HCT116 (cell line): ENCODE data around the gene KDM4E. TPM values are rescaled to one million over a fixed set of nuclear protein-coding genes. Genes with fewer than 3 reads are reported as not detected.
A peak's percentile ranks its signal among the peaks of the same experiment; 100 is the strongest.

Source experiments
- ATAC-seq: fragments of 200-7000 bp; cut with Tn5 transposase; 2 replicates; pipeline ENCODE4 v1.9.1; 2020; ENCODE audit warnings: mild to moderate bottlenecking, moderate library complexity
- BruUV-seq: library from RNA; stranded (reverse); fragments of 400-500 nt; replicated peaks from 2 replicates; lab custom pipeline; 2021; lab: Mats Ljungman, UMichigan
- CTCF ChIA-PET: fragments of 300-600 bp; sonication (Branson Sonifier 250); formaldehyde crosslinking; loops from one replicate; lab custom pipeline; 2021; ENCODE audit warnings: antibody characterized with exemption; lab: Charles Lee
- POLR2A ChIA-PET: fragments of 300-600, 350-600 bp; sonication (Branson Sonifier 250); formaldehyde crosslinking; loops from one replicate; lab custom pipeline; 2021; ENCODE audit warnings: antibody characterized with exemption; lab: Charles Lee
- RAD21 ChIA-PET, 2 experiments: fragments of 300-600 bp; sonication (Branson Sonifier 250); formaldehyde crosslinking; loops; one replicate each; lab custom pipeline; 2023; ENCODE audit warnings: low total read pairs in 2 of 2; ENCODE audit not compliant: uncharacterized antibody in 2 of 2, unreplicated experiment in 2 of 2, low non-redundant PET in 1 of 2; lab: Charles Lee
- DNase-seq: peaks from one replicate; pipeline ENCODE4 v3.0.0-alpha.2; 2010; ENCODE audit warnings: low read depth, low spot score
- H2AFZ ChIP-seq: fragments of 200-600 bp; shearing (Covaris generic), sonication (generic); 2 replicates; pipeline ENCODE4 v1.6.1; 2017; ENCODE audit warnings: low read depth, mixed run types, mixed read lengths, antibody characterized with exemption, low read length; ENCODE audit not compliant: poor library complexity, severe bottlenecking
- H3K27ac ChIP-seq: 2 replicates; pipeline ENCODE4 v1.5.1; 2012; ENCODE audit warnings: low read depth, low read length
- H3K27me3 ChIP-seq: fragments of 200-600 bp; sonication (generic); 2 replicates; pipeline ENCODE4 v1.6.1; 2016; ENCODE audit warnings: mixed run types, low read length, mixed read lengths; ENCODE audit not compliant: insufficient read depth
- H3K36me3 ChIP-seq, 2 experiments: fragments of 200-500 bp in 1 of 2; fragments of 200-600 bp in 1 of 2; sonication (Bioruptor generic) in 1 of 2; sonication (generic) in 1 of 2; 2 replicates each; pipeline versions ENCODE4 v1.5.1 to v1.6.1; 2014 to 2016; ENCODE audit warnings: low read length in 2 of 2, inconsistent platforms in 1 of 2, mixed read lengths in 1 of 2, mixed run types in 1 of 2; ENCODE audit not compliant: insufficient read depth in 2 of 2, control insufficient read depth in 1 of 2
- H3K4me1 ChIP-seq, 2 experiments: fragments of 200-600 bp in 1 of 2; sonication (generic) in 1 of 2; 2 replicates each; pipeline versions ENCODE4 v1.5.1 to v1.6.1; 2012 to 2017; ENCODE audit warnings: low read length in 2 of 2, inconsistent platforms in 1 of 2, mild to moderate bottlenecking in 1 of 2, mixed read lengths in 1 of 2, mixed run types in 1 of 2, moderate library complexity in 1 of 2; ENCODE audit not compliant: insufficient read depth in 2 of 2, control insufficient read depth in 1 of 2
- H3K4me2 ChIP-seq: fragments of 200-600 bp; sonication (generic); 2 replicates; pipeline ENCODE4 v1.6.1; 2017; ENCODE audit warnings: mixed run types, low read length, mixed read lengths
- H3K4me3 ChIP-seq, 2 experiments: fragments of 200-600 bp in 1 of 2; sonication (generic) in 1 of 2; replicated peaks in 1 of 2; 2 replicates each; pipeline ENCODE4 v1.5.1; 2011 to 2016; ENCODE audit warnings: low read length in 2 of 2, control low read depth in 1 of 2, low read depth in 1 of 2, mild to moderate bottlenecking in 1 of 2, mixed read lengths in 1 of 2, mixed run types in 1 of 2
- H3K79me2 ChIP-seq: fragments of 200-600 bp; sonication (generic); 2 replicates; pipeline ENCODE4 v1.6.1; 2017; ENCODE audit warnings: mild to moderate bottlenecking, mixed run types, low read length, moderate library complexity, mixed read lengths; ENCODE audit not compliant: insufficient read depth
- H3K9ac ChIP-seq: fragments of 200-600 bp; sonication (generic); 2 replicates; pipeline ENCODE4 v1.6.1; 2016; ENCODE audit warnings: low read length, mixed read lengths
- H3K9me2 ChIP-seq: fragments of 200-600 bp; sonication (generic), shearing (Covaris generic); 2 replicates; pipeline ENCODE4 v1.6.1; 2017; ENCODE audit warnings: mixed run types, mild to moderate bottlenecking, moderate library complexity; ENCODE audit not compliant: insufficient read depth
- H3K9me3 ChIP-seq, 2 experiments: fragments of 200-500 bp in 1 of 2; fragments of 200-600 bp in 1 of 2; sonication (Bioruptor generic) in 1 of 2; sonication (generic) in 1 of 2; 2 replicates each; pipeline ENCODE4 v1.6.1; 2014 to 2017; ENCODE audit warnings: low read length in 2 of 2, mixed read lengths in 2 of 2, inconsistent platforms in 1 of 2, low read depth in 1 of 2, mild to moderate bottlenecking in 1 of 2, mixed run types in 1 of 2, moderate library complexity in 1 of 2; ENCODE audit not compliant: control insufficient read depth in 1 of 2, insufficient read depth in 1 of 2
- H4K20me1 ChIP-seq: fragments of 200-600 bp; sonication (generic), shearing (Covaris generic); 2 replicates; pipeline ENCODE4 v1.6.1; 2017; ENCODE audit warnings: mixed run types, mild to moderate bottlenecking, moderate library complexity; ENCODE audit not compliant: insufficient read depth
- CEBPB ChIP-seq: IDR thresholded peaks from 2 replicates; pipeline ENCODE4 v1.6.1; 2012; ENCODE audit warnings: low read depth
- CTCF ChIP-seq, 3 experiments: fragments of 200-600 bp in 1 of 3; sonication (generic) in 1 of 3; IDR thresholded peaks in 2 of 3; conservative IDR thresholded peaks in 1 of 3; 2 replicates each; pipeline ENCODE4 v1.5.1; 2012 to 2017; ENCODE audit warnings: low read depth in 2 of 3, low read length in 2 of 3, antibody characterized with exemption in 1 of 3, borderline replicate concordance in 1 of 3, control low read depth in 1 of 3, mild to moderate bottlenecking in 1 of 3, mixed read lengths in 1 of 3, mixed run types in 1 of 3, moderate library complexity in 1 of 3; ENCODE audit not compliant: insufficient read depth in 1 of 3
- EZH2 ChIP-seq: fragments of 200-600 bp; sonication (generic); IDR thresholded peaks from 2 replicates; pipeline ENCODE4 v1.6.1; 2017; ENCODE audit warnings: antibody characterized with exemption, mixed run types
- EZH2phosphoT487 ChIP-seq: fragments of 200-600 bp; IDR thresholded peaks from 2 replicates; pipeline ENCODE4 v1.6.1; 2018; ENCODE audit warnings: antibody characterized with exemption, borderline replicate concordance
- JUND ChIP-seq: IDR thresholded peaks from 2 replicates; pipeline ENCODE4 v1.6.1; 2012
- RAD21 ChIP-seq: IDR thresholded peaks from 2 replicates; pipeline ENCODE4 v1.6.1; 2012; ENCODE audit warnings: low read depth, mild to moderate bottlenecking
- SRF ChIP-seq: IDR thresholded peaks from 2 replicates; pipeline ENCODE4 v1.6.1; 2012; ENCODE audit warnings: low read depth
- YY1 ChIP-seq: IDR thresholded peaks from 2 replicates; pipeline ENCODE4 v1.6.1; 2011; ENCODE audit warnings: low read length, low read depth, moderate library complexity, mild to moderate bottlenecking; ENCODE audit not compliant: insufficient replicate concordance; ENCODE audit errors: extremely low read depth
- ZFX ChIP-seq: fragments of 450-650 bp; IDR thresholded peaks from 2 replicates; pipeline ENCODE4 v1.6.1; 2017
- intact Hi-C: fragments of 100-400 bp; cut with micrococcal nuclease; formaldehyde crosslinking; loops from 2 replicates; pipeline ENCODE4 v1.10.0; 2022
- total RNA-seq: library from RNA; stranded (reverse); gene quantifications from one replicate; pipeline ENCODE4 v1.2.1, GENCODE V29; 2021; ENCODE audit not compliant: unreplicated experiment

Gene KDM4E
- total RNA-seq, 1 experiment from 2014 or later, result not detected

- peaks cover 24 to 33% of the 10 kb centered on the region in 2 experiments for H3K4me1 ChIP-seq
- TF ChIP-seq JUND, result no peak
- no peak for TF ChIP-seq RAD21
- no peak for TF ChIP-seq EZH2
- no peak for TF ChIP-seq SRF
- TF ChIP-seq ZFX, result no peak; the same call in 1 of the 2 replicates
- TF ChIP-seq CEBPB, result no peak
- TF ChIP-seq EZH2phosphoT487, result no peak
- no peak for TF ChIP-seq CTCF (IDR thresholded peaks at IDR 0.05 in 2 of 3, conservative IDR thresholded peaks at IDR 0.05 in 1 of 3; ENCODE audit: borderline replicate concordance in 1 of 3, insufficient read depth in 1 of 3, low read depth in 2 of 3, low read length in 2 of 3)
- TF ChIP-seq YY1, result no peak
- TF ChIP-seq, all 23 proteins: peak for 0
- CTCF ChIA-PET, result no interaction called here
- Histone ChIP-seq H2AFZ (peak overlapping the region; percentile 30), H3K36me3 (no peaks in the 10 kb centered on the region), H3K9ac (no peak overlapping the region; the same call in 1 of the 2 replicates), H4K20me1 (no peaks in the 10 kb centered on the region), H3K27ac (no peak overlapping the region), H3K4me2 (peak overlapping the region; percentile 54), H3K27me3 (no peaks in the 10 kb centered on the region; the same call in 1 of the 2 replicates), H3K9me2 (no peaks in the 10 kb centered on the region), H3K79me2 (no peaks in the 10 kb centered on the region), H3K9me3 (no peaks in the 10 kb centered on the region), H3K4me3 (no peak overlapping the region)
- DNase-seq, result no peak
- intact Hi-C loops, result no loop called here
- BruUV-seq, result no TSS peak
- ATAC-seq, result peak; percentile 51
- POLR2A ChIA-PET, result interaction anchor here (1.4 to 1.8 kb wide), 3 partner anchors 8 to 75 kb away, joined by 3 to 10 read pairs (median 4); partner anchors contain the start of gene SRSF8
- RAD21 ChIA-PET, result no interaction called here
Measured at GRCh38 chr11:95074792-95075563, 49.9 kb downstream of the KDM4E start.
